ENCODE data around the gene P2RX6. TPM values are rescaled to one million over a fixed set of nuclear protein-coding genes. Genes with fewer than 3 reads are reported as not detected.
A peak's percentile ranks its signal among the peaks of the same experiment; 100 is the strongest.
"Not testable (repeated sequence)": the region's sequence is repeated elsewhere in the genome, so short reads cannot be mapped to it uniquely, and the experiment has no call there.

The P2RX6 gene
- total RNA-seq, 2 experiments from 2014 or later, result 0.82 to 1.9 TPM

- H3K27me3 Mint-ChIP-seq, result peaks cover 19% of the 10 kb centered on the region
- DNase-seq (peak; percentile 82), ATAC-seq (ENCODE audit: low read depth) (peak; percentile 92)
- H3K4me1 Mint-ChIP-seq, result peaks cover 21% of the 10 kb centered on the region
- H3K36me3 Mint-ChIP-seq, result no peaks in the 10 kb centered on the region
- H3K27ac Mint-ChIP-seq, result peak within 1 kb of the TSS; percentile 70
- H3K9me3 Mint-ChIP-seq, result no peaks in the 10 kb centered on the region
- POLR2A ChIA-PET, result interaction anchor here (1.4 kb wide), 1 partner anchor 10 kb away, joined by 5 read pairs; no protein-coding TSS in a partner anchor
- H3K4me3 Mint-ChIP-seq, result peak within 1 kb of the TSS; percentile 68
Observed at GRCh38 chr22:21045585-21046294, 30.8 kb downstream of the P2RX6 start, which contains the start of gene LRRC74B. LRRC74B (plus strand) TSS chr22:21045946; CDS start chr22:21045987, 41 bp downstream.

DNA sequence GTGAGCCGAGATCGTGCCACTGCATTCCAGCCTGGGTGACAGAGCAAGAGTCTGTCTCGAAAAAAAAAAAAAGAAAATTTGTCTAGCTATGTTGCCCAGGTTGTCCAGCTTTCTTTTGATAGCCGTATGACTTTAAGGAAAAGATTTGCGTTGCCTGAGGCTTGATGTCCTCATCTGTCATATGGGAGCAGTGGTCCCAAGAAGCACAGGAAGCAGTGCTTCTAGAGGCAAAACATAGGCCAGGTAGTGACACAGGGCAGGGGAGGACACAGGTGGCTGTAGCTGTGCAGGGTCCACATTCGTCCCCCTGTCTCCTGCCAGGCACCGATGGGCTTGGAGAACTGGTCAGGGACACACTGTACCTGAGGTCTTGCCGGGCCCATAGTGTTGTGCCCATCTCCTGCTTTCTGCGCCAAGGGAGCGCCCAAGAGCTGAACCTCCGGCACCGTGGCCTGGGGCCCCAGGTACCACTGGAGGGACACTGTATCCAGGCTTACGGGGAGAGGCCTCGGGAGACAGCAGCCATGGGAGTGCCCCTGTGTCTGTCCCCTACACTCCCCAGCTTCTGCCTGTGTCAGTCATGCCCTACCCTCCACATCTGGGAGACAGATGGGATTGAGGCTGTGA is 32.2 kb downstream of the P2RX6 start:
- Mint-ChIP-seq H3K4me3 (no peak overlapping the region), H3K9me3 (no peaks in the 10 kb centered on the region), H3K27ac (no peak overlapping the region), H3K4me1 (peaks cover 31% of the 10 kb centered on the region), H3K36me3 (no peaks in the 10 kb centered on the region), H3K27me3 (peaks cover 19% of the 10 kb centered on the region)
- no peak for ATAC-seq (ENCODE audit: low read depth)
- POLR2A ChIA-PET, result interaction anchor here (1.4 kb wide), 1 partner anchor 8 kb away, joined by 5 read pairs; no protein-coding TSS in a partner anchor
- no peak for DNase-seq

- no peak for ATAC-seq (ENCODE audit: low read depth)
- POLR2A ChIA-PET, result no interaction called here
- H3K4me3 Mint-ChIP-seq, result no peak overlapping the region
Observed at GRCh38 chr22:21047730-21048129, 32.8 kb downstream of the P2RX6 start.

GRCh38 chr22:21048448-21048847 is 33.5 kb downstream of the P2RX6 start:
- peaks cover 30% of the 10 kb centered on the region for H3K4me1 Mint-ChIP-seq
- POLR2A ChIA-PET; H3K27me3 Mint-ChIP-seq; DNase-seq; ATAC-seq (ENCODE audit: low read depth); H3K4me3 Mint-ChIP-seq; H3K9me3 Mint-ChIP-seq; H3K36me3 Mint-ChIP-seq; H3K27ac Mint-ChIP-seq: not testable (repeated sequence)

More at GRCh38 chr22:21047730-21048129, 32.8 kb downstream of the P2RX6 start:
- DNase-seq, result no peak
- H3K27ac Mint-ChIP-seq, result no peak overlapping the region
- H3K27me3 Mint-ChIP-seq, result peaks cover 17% of the 10 kb centered on the region
- no peaks in the 10 kb centered on the region for H3K9me3 Mint-ChIP-seq
- peaks cover 31% of the 10 kb centered on the region for H3K4me1 Mint-ChIP-seq
- H3K36me3 Mint-ChIP-seq, result no peaks in the 10 kb centered on the region

- H3K36me3 Mint-ChIP-seq; H3K4me3 Mint-ChIP-seq; H3K9me3 Mint-ChIP-seq; POLR2A ChIA-PET; H3K27ac Mint-ChIP-seq; H3K27me3 Mint-ChIP-seq; DNase-seq; ATAC-seq (ENCODE audit: low read depth): not testable (repeated sequence)
- peaks cover 26% of the 10 kb centered on the region for H3K4me1 Mint-ChIP-seq
Observed at GRCh38 chr22:21048965-21049364, 34.0 kb downstream of the P2RX6 start.

- DNase-seq (no peak), ATAC-seq (ENCODE audit: low read depth) (no peak)
- Mint-ChIP-seq H3K4me3 (no peak overlapping the region), H3K27ac (peak overlapping the region; percentile 28), H3K36me3 (no peaks in the 10 kb centered on the region), H3K27me3 (peaks cover 2% of the 10 kb centered on the region), H3K4me1 (peaks cover 23% of the 10 kb centered on the region), H3K9me3 (no peaks in the 10 kb centered on the region)
- POLR2A ChIA-PET, result no interaction called here
Observed at GRCh38 chr22:21051145-21051830, 36.3 kb downstream of the P2RX6 start.

- no peak for DNase-seq
- no peaks in the 10 kb centered on the region for H3K36me3 Mint-ChIP-seq
- H3K4me1 Mint-ChIP-seq, result peaks cover 28% of the 10 kb centered on the region
- no peak overlapping the region for H3K4me3 Mint-ChIP-seq
- no peak for ATAC-seq (ENCODE audit: low read depth)
- H3K27ac Mint-ChIP-seq, result no peak overlapping the region
- no peaks in the 10 kb centered on the region for H3K9me3 Mint-ChIP-seq
- POLR2A ChIA-PET, result no interaction called here
- peaks cover 7% of the 10 kb centered on the region for H3K27me3 Mint-ChIP-seq
Observed at GRCh38 chr22:21051831-21052400, 37.0 kb downstream of the P2RX6 start.

- Mint-ChIP-seq H3K4me3 (no peak overlapping the region), H3K27me3 (peaks cover 10% of the 10 kb centered on the region), H3K4me1 (peaks cover 28% of the 10 kb centered on the region), H3K36me3 (no peaks in the 10 kb centered on the region), H3K9me3 (no peaks in the 10 kb centered on the region), H3K27ac (no peak overlapping the region)
- ATAC-seq (ENCODE audit: low read depth), result no peak
- DNase-seq, result no peak
- POLR2A ChIA-PET, result no interaction called here
Observed at GRCh38 chr22:21052715-21053459, 37.9 kb downstream of the P2RX6 start.

GRCh38 chr22:21054046-21054713 is 39.2 kb downstream of the P2RX6 start:
- ATAC-seq (ENCODE audit: low read depth), result no peak
- POLR2A ChIA-PET, result no interaction called here
- Mint-ChIP-seq H3K4me1 (peaks cover 28% of the 10 kb centered on the region), H3K27ac (no peak overlapping the region), H3K27me3 (peaks cover 10% of the 10 kb centered on the region), H3K9me3 (no peaks in the 10 kb centered on the region), H3K4me3 (no peak overlapping the region), H3K36me3 (no peaks in the 10 kb centered on the region)
- DNase-seq, result no peak

GRCh38 chr22:21054714-21055563 is 40.0 kb downstream of the P2RX6 start:
- POLR2A ChIA-PET, result interaction anchor here (1.4 kb wide), 1 partner anchor 8 kb away, joined by 5 read pairs; no protein-coding TSS in a partner anchor
- Mint-ChIP-seq H3K27me3 (peaks cover 10% of the 10 kb centered on the region), H3K4me3 (no peak overlapping the region), H3K36me3 (no peaks in the 10 kb centered on the region), H3K27ac (peak overlapping the region; percentile 20), H3K9me3 (no peaks in the 10 kb centered on the region), H3K4me1 (peaks cover 28% of the 10 kb centered on the region)
- DNase-seq (no peak), ATAC-seq (ENCODE audit: low read depth) (no peak)

GRCh38 chr22:21055564-21055834 is 40.5 kb downstream of the P2RX6 start:
- Mint-ChIP-seq H3K9me3 (no peaks in the 10 kb centered on the region), H3K27ac (peak overlapping the region; percentile 55), H3K36me3 (no peaks in the 10 kb centered on the region), H3K27me3 (peaks cover 10% of the 10 kb centered on the region), H3K4me3 (peak overlapping the region; percentile 73), H3K4me1 (peaks cover 28% of the 10 kb centered on the region)
- DNase-seq (no peak), ATAC-seq (ENCODE audit: low read depth) (peak; percentile 40)
- POLR2A ChIA-PET, result interaction anchor here (1.4 kb wide), 1 partner anchor 9 kb away, joined by 5 read pairs; no protein-coding TSS in a partner anchor

GRCh38 chr22:21055880-21056319 is 40.9 kb downstream of the P2RX6 start:
- peaks cover 28% of the 10 kb centered on the region for H3K4me1 Mint-ChIP-seq
- peak overlapping the region; percentile 73 for H3K4me3 Mint-ChIP-seq
- no peaks in the 10 kb centered on the region for H3K9me3 Mint-ChIP-seq
- H3K27ac Mint-ChIP-seq, result peak overlapping the region; percentile 55
- peaks cover 10% of the 10 kb centered on the region for H3K27me3 Mint-ChIP-seq
- no peaks in the 10 kb centered on the region for H3K36me3 Mint-ChIP-seq
- POLR2A ChIA-PET, result interaction anchor here (1.4 kb wide), 1 partner anchor 9 kb away, joined by 5 read pairs; no protein-coding TSS in a partner anchor
- ATAC-seq (ENCODE audit: low read depth) (peak; percentile 65), DNase-seq (no peak)

Data from activated naive CD8-positive, alpha-beta T cell treated with anti-CD3 and anti-CD28 coated beads, Interleukin-2, amount 10 ng/mL, durations not matched to agents 7 days and 5 days (primary cell).